CD14-positive monocyte (primary cell): ENCODE results near the gene CKAP5. TPM values are rescaled to one million over a fixed set of nuclear protein-coding genes. Genes with fewer than 3 reads are reported as not detected.

Source experiments
- DNase-seq, 3 donors: peaks; one replicate each; pipeline ENCODE4 v3.0.0-alpha.2; 2011 to 2022
- H2AFZ ChIP-seq: 2 replicates; pipeline ENCODE4 v1.6.0; 2012; ENCODE audit warnings: mild to moderate bottlenecking, low read depth, low read length, inconsistent platforms; ENCODE audit not compliant: insufficient read depth, poor library complexity, severe bottlenecking
- H3K27ac ChIP-seq, 2 donors: 1 replicate in 1 of 2; 2 replicates in 1 of 2; pipeline ENCODE4 v1.5.1; 2012 to 2013; ENCODE audit warnings: low read length in 2 of 2, control low read depth in 1 of 2, inconsistent platforms in 1 of 2, low read depth in 1 of 2, mild to moderate bottlenecking in 1 of 2
- H3K27me3 ChIP-seq, 2 donors: one replicate each; pipeline versions ENCODE4 v1.6.0 to v1.6.1; 2011 to 2013; ENCODE audit warnings: low read length in 2 of 2; ENCODE audit not compliant: control insufficient read depth in 2 of 2, insufficient read depth in 2 of 2
- H3K36me3 ChIP-seq, 2 donors: replicated peaks in 1 of 2; 1 replicate in 1 of 2; 2 replicates in 1 of 2; pipeline versions ENCODE4 v1.5.1 to v1.6.1; 2012 to 2013; ENCODE audit warnings: low read length in 2 of 2, control low read depth in 1 of 2, inconsistent platforms in 1 of 2, mild to moderate bottlenecking in 1 of 2; ENCODE audit not compliant: insufficient read depth in 2 of 2, control insufficient read depth in 1 of 2
- H3K4me1 ChIP-seq, 2 donors: 1 replicate in 1 of 2; 2 replicates in 1 of 2; pipeline versions ENCODE4 v1.5.1 to v1.6.1; 2012 to 2013; ENCODE audit warnings: low read length in 2 of 2, control low read depth in 1 of 2, inconsistent platforms in 1 of 2, mild to moderate bottlenecking in 1 of 2, moderate library complexity in 1 of 2; ENCODE audit not compliant: insufficient read depth in 2 of 2, control insufficient read depth in 1 of 2
- H3K4me2 ChIP-seq: replicated peaks from 2 replicates; pipeline ENCODE3; 2012; ENCODE audit warnings: low read length, moderate library complexity, mild to moderate bottlenecking; ENCODE audit not compliant: poor library complexity, severe bottlenecking; ENCODE audit errors: extremely low read depth
- H3K4me3 ChIP-seq, 3 experiments: fragments of 200-600 bp in 1 of 3; sonication (generic) in 1 of 3; replicated peaks in 1 of 3; 1 replicate in 2 of 3; 2 replicates in 1 of 3; pipeline ENCODE4 v1.5.1; 2011 to 2013; ENCODE audit warnings: low read length in 3 of 3, mild to moderate bottlenecking in 3 of 3, control low read depth in 2 of 3, low read depth in 2 of 3, inconsistent platforms in 1 of 3, moderate library complexity in 1 of 3
- H3K79me2 ChIP-seq: 2 replicates; pipeline ENCODE4 v1.6.0; 2012; ENCODE audit warnings: mild to moderate bottlenecking, control low read depth, inconsistent platforms, low read length, moderate library complexity; ENCODE audit not compliant: insufficient read depth
- H3K9ac ChIP-seq: 2 replicates; pipeline ENCODE4 v1.6.0; 2017; ENCODE audit warnings: low read length, mild to moderate bottlenecking; ENCODE audit not compliant: insufficient read depth, poor library complexity, severe bottlenecking
- H3K9me3 ChIP-seq, 2 donors: replicated peaks in 1 of 2; 1 replicate in 1 of 2; 2 replicates in 1 of 2; pipeline versions ENCODE4 v1.5.1 to v1.6.1; 2012 to 2013; ENCODE audit warnings: low read length in 2 of 2, control low read depth in 1 of 2; ENCODE audit not compliant: control insufficient read depth in 1 of 2, insufficient read depth in 1 of 2
- H4K20me1 ChIP-seq: 2 replicates; pipeline ENCODE4 v1.6.0; 2012; ENCODE audit warnings: mild to moderate bottlenecking, low read length, control low read depth, moderate library complexity; ENCODE audit not compliant: insufficient read depth
- H3K27ac Mint-ChIP-seq, 7 donors: one replicate each; pipeline ENCODE4 v1.8.0; 2020; ENCODE audit warnings: mild to moderate bottlenecking in 7 of 7, mixed read lengths in 7 of 7, moderate library complexity in 6 of 7, inconsistent platforms in 2 of 7
- H3K27me3 Mint-ChIP-seq, 3 donors: one replicate each; pipeline ENCODE4 v1.8.0; 2021 to 2022; ENCODE audit warnings: low read depth in 3 of 3, mild to moderate bottlenecking in 3 of 3, mixed read lengths in 3 of 3, moderate library complexity in 3 of 3, inconsistent platforms in 1 of 3
- H3K36me3 Mint-ChIP-seq, 2 donors: one replicate each; pipeline ENCODE4 v1.8.0; 2020; ENCODE audit warnings: mixed read lengths in 2 of 2, inconsistent platforms in 1 of 2, mild to moderate bottlenecking in 1 of 2
- H3K4me1 Mint-ChIP-seq: one replicate; pipeline ENCODE4 v1.8.0; 2020; ENCODE audit warnings: mild to moderate bottlenecking, mixed read lengths
- H3K4me3 Mint-ChIP-seq, 2 donors: one replicate each; pipeline ENCODE4 v1.8.0; 2020; ENCODE audit warnings: mild to moderate bottlenecking in 2 of 2, mixed read lengths in 2 of 2, moderate library complexity in 1 of 2
- H3K9me3 Mint-ChIP-seq, 7 donors: one replicate each; pipeline ENCODE4 v1.8.0; 2020 to 2022; ENCODE audit warnings: mixed read lengths in 7 of 7, mild to moderate bottlenecking in 6 of 7, moderate library complexity in 6 of 7, inconsistent platforms in 2 of 7
- WGBS: methylation state at CpG from one replicate; pipeline ENCODE4 v1.1.5; 2013; ENCODE audit warnings: missing lambda C conversion rate; ENCODE audit not compliant: insufficient coverage; 5-methylcytosine and 5-hydroxymethylcytosine counted together
- intact Hi-C, 2 donors: fragments of 100-400 bp; cut with micrococcal nuclease; formaldehyde crosslinking; loops; one replicate each; pipeline versions ENCODE4 v1.15.0 to v1.15.1; 2023
- polyA plus RNA-seq, 3 donors: library from polyadenylated mRNA; depleted of rRNA in 1 of 3; unstranded in 2 of 3; stranded (reverse) in 1 of 3; fragments of 300-500 nt in 2 of 3; fragments of >200 nt in 1 of 3; fragmentation: Illumina TruSeq in 2 of 3; gene quantifications; 1 replicate in 2 of 3; 2 replicates in 1 of 3; pipeline ENCODE4 v1.2.3, GENCODE V29; 2012 to 2021
- TF ChIP-seq, protein P1 (sequence below): fragments of 200-600 bp; IDR thresholded peaks from one replicate; pipeline ENCODE4 v1.8.0; 2022; ENCODE audit warnings: antibody characterized with exemption, mild to moderate bottlenecking

CKAP5 gene
- polyA plus RNA-seq, 3 donors: 6.4 to 10.2 (median 7.9) TPM

DNA sequence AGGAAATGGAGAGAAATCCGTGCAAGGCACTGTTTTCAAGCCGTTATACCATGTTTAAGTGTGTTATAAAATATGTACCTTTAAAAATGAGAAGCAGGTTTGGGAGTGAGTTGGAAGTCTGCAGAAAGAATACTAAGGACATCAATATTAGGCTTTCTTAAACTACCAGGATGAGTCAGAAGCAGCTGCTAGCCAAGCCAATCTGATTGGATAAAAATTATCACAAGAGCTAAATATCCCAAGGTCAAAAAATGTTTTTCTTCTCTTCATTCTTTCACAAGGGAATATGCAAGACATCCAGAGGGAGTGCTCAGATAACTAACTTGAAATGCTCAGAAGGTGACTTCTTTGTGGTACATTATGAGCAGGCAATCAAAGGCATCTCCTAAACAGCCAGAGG is 19.3 kb upstream of the CKAP5 start:
- H3K4me3 ChIP-seq: no peak overlapping the region
- no peak overlapping the region for H2AFZ ChIP-seq
- H3K9me3 ChIP-seq: peaks cover 0 to 3% of the 10 kb centered on the region in 2 donors
- Mint-ChIP-seq H3K9me3 (peaks cover 0 to 4% (median 3%) of the 10 kb centered on the region in 7 donors), H3K36me3 (no peaks in the 10 kb centered on the region), H3K4me3 (no peak overlapping the region), H3K4me1 (peaks cover 5% of the 10 kb centered on the region), H3K27me3 (peaks cover 3 to 5% (median 4%) of the 10 kb centered on the region in 3 donors), H3K27ac (no peak overlapping the region)
- TF ChIP-seq, protein P1, sequence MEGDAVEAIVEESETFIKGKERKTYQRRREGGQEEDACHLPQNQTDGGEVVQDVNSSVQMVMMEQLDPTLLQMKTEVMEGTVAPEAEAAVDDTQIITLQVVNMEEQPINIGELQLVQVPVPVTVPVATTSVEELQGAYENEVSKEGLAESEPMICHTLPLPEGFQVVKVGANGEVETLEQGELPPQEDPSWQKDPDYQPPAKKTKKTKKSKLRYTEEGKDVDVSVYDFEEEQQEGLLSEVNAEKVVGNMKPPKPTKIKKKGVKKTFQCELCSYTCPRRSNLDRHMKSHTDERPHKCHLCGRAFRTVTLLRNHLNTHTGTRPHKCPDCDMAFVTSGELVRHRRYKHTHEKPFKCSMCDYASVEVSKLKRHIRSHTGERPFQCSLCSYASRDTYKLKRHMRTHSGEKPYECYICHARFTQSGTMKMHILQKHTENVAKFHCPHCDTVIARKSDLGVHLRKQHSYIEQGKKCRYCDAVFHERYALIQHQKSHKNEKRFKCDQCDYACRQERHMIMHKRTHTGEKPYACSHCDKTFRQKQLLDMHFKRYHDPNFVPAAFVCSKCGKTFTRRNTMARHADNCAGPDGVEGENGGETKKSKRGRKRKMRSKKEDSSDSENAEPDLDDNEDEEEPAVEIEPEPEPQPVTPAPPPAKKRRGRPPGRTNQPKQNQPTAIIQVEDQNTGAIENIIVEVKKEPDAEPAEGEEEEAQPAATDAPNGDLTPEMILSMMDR: no peak
- H3K27ac ChIP-seq: no peak overlapping the region
- no peaks in the 10 kb centered on the region for H3K27me3 ChIP-seq
- no peak overlapping the region for H3K4me2 ChIP-seq
- H3K9ac ChIP-seq: no peak overlapping the region
- H3K4me1 ChIP-seq: no peaks in the 10 kb centered on the region
- no peaks in the 10 kb centered on the region for H3K36me3 ChIP-seq
- no peak for DNase-seq
- 100% methylated on average over 2 of the region's 2 CpGs for WGBS
- no peaks in the 10 kb centered on the region for H4K20me1 ChIP-seq
- intact Hi-C loops: no loop called here
- H3K79me2 ChIP-seq: no peaks in the 10 kb centered on the region

GRCh38 chr11:46860218-46860617 is 14.1 kb upstream of the CKAP5 start:
- peaks cover 3 to 12% (median 3%) of the 10 kb centered on the region in 3 donors for H3K27me3 Mint-ChIP-seq
- H3K9ac ChIP-seq: no peak overlapping the region
- no peak overlapping the region for H3K27ac Mint-ChIP-seq
- H2AFZ ChIP-seq: no peak overlapping the region
- H3K27me3 ChIP-seq: no peaks in the 10 kb centered on the region
- no peak for DNase-seq
- H3K4me1 ChIP-seq: peaks cover 46% of the 10 kb centered on the region in 2 donors
- peaks cover 0 to 4% (median 3%) of the 10 kb centered on the region in 7 donors for H3K9me3 Mint-ChIP-seq
- H3K9me3 ChIP-seq: peaks cover 0 to 3% of the 10 kb centered on the region in 2 donors
- no peak overlapping the region for H3K4me2 ChIP-seq
- 100% methylated on average over 2 of the region's 4 CpGs for WGBS
- H4K20me1 ChIP-seq: no peaks in the 10 kb centered on the region
- H3K36me3 ChIP-seq: no peaks in the 10 kb centered on the region
- no peak overlapping the region for H3K27ac ChIP-seq
- intact Hi-C loops: no loop called here
- no peaks in the 10 kb centered on the region for H3K36me3 Mint-ChIP-seq
- peaks cover 48% of the 10 kb centered on the region for H3K4me1 Mint-ChIP-seq
- H3K79me2 ChIP-seq: no peaks in the 10 kb centered on the region
- TF ChIP-seq, protein P1: no peak
- no peak overlapping the region for H3K4me3 Mint-ChIP-seq
- H3K4me3 ChIP-seq: no peak overlapping the region
